OCI-LY1 (cell line): ENCODE data around the gene ANKRD2.

ENCODE experiments used
- H2AFZ ChIP-seq: fragments of 200-600 bp; sonication (generic), shearing (Covaris generic); 2 replicates; pipeline ENCODE4 v1.6.0; 2014; ENCODE audit warnings: antibody characterized with exemption, mild to moderate bottlenecking, low read length
- H3F3A ChIP-seq: fragments of 200-600 bp; sonication (generic), shearing (Covaris generic); 2 replicates; pipeline ENCODE4 v1.6.0; 2014; ENCODE audit warnings: mild to moderate bottlenecking, antibody characterized with exemption, low read length, moderate library complexity; ENCODE audit not compliant: insufficient read depth
- H3K27ac ChIP-seq: fragments of 200-600 bp; sonication (generic); 2 replicates; pipeline ENCODE4 v1.5.1; 2014; ENCODE audit warnings: low read length, mixed run types, mild to moderate bottlenecking, low read depth; ENCODE audit not compliant: poor library complexity, severe bottlenecking
- H3K27me3 ChIP-seq: fragments of 200-600 bp; sonication (generic); 2 replicates; pipeline ENCODE4 v1.6.0; 2014; ENCODE audit warnings: antibody characterized with exemption, mild to moderate bottlenecking, low read length, moderate library complexity; ENCODE audit not compliant: insufficient read depth
- H3K36me3 ChIP-seq: fragments of 200-600 bp; sonication (generic); 2 replicates; pipeline ENCODE4 v1.6.1; 2014; ENCODE audit warnings: mild to moderate bottlenecking, antibody characterized with exemption, low read length, moderate library complexity, mixed read lengths; ENCODE audit not compliant: insufficient read depth
- H3K4me1 ChIP-seq: fragments of 200-600 bp; sonication (generic); 2 replicates; pipeline ENCODE4 v1.5.1; 2014; ENCODE audit warnings: mild to moderate bottlenecking, low read length, moderate library complexity; ENCODE audit not compliant: insufficient read depth, severe bottlenecking
- H3K4me2 ChIP-seq: fragments of 200-600 bp; sonication (generic), shearing (Covaris generic); 2 replicates; pipeline ENCODE4 v1.6.1; 2014; ENCODE audit warnings: low read length
- H3K4me3 ChIP-seq: fragments of 200-600 bp; sonication (generic); 2 replicates; pipeline ENCODE4 v1.5.1; 2014; ENCODE audit warnings: low read length, low read depth, mild to moderate bottlenecking, mixed read lengths; ENCODE audit not compliant: poor library complexity, severe bottlenecking
- H3K79me2 ChIP-seq: fragments of 200-600 bp; shearing (Covaris generic); 2 replicates; pipeline ENCODE4 v1.6.1; 2016; ENCODE audit warnings: mixed run types, low read length, mixed read lengths; ENCODE audit not compliant: insufficient read depth
- H3K9ac ChIP-seq: fragments of 200-600 bp; sonication (generic), shearing (Covaris generic); 2 replicates; pipeline ENCODE4 v1.6.1; 2014; ENCODE audit warnings: mild to moderate bottlenecking, low read length, mixed read lengths
- H3K9me2 ChIP-seq: fragments of 200-600 bp; sonication (generic), shearing (Covaris generic); 2 replicates; pipeline ENCODE4 v1.6.1; 2014; ENCODE audit warnings: low read depth, mild to moderate bottlenecking, low read length, mixed read lengths
- H3K9me3 ChIP-seq: fragments of 200-600 bp; shearing (Covaris generic); 2 replicates; pipeline ENCODE4 v1.6.1; 2014; ENCODE audit warnings: low read length, mixed read lengths
- H4K20me1 ChIP-seq: fragments of 200-600 bp; sonication (generic), shearing (Covaris generic); 2 replicates; pipeline ENCODE4 v1.6.0; 2016; ENCODE audit warnings: mild to moderate bottlenecking, low read length; ENCODE audit not compliant: insufficient read depth
- CTCF ChIP-seq: fragments of 200-600 bp; sonication (generic), shearing (Covaris generic); IDR thresholded peaks from 2 replicates; pipeline ENCODE4 v1.5.1; 2017; ENCODE audit warnings: mild to moderate bottlenecking, antibody characterized with exemption, low read length, moderate library complexity, mixed read lengths
- EZH2 ChIP-seq: fragments of 200-600 bp; sonication (generic), shearing (Covaris generic); IDR thresholded peaks from 2 replicates; pipeline ENCODE4 v1.8.0; 2017; ENCODE audit warnings: borderline replicate concordance, mixed run types, mild to moderate bottlenecking, antibody characterized with exemption, low read length, moderate library complexity, mixed read lengths

ANKRD2 gene

DNA sequence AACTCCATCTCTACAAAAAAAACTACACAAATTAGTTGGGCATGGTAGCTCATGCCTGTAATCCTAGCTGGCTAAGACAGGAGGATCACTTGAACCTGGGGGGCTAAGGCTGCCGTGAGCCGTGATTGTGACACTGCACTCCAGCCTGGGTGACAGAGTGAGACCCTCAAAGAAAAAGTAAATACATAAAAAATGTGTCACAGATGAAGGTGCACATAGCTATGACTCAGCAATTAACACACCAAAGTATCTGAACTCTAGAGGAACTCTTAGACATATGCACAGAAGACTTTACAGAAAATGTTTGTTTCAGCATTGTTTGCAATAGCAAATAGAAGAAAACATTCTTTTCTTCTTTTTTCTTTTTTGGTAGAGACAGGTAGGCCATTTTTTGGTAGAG lies 25.2 kb downstream of the ANKRD2 start:
- Histone ChIP-seq H2AFZ (no peak overlapping the region), H3F3A (no peaks in the 10 kb centered on the region), H3K27me3 (no peaks in the 10 kb centered on the region), H3K9me2 (no peaks in the 10 kb centered on the region), H3K27ac (no peak overlapping the region), H4K20me1 (no peaks in the 10 kb centered on the region), H3K9ac (no peak overlapping the region), H3K4me2 (no peak overlapping the region), H3K36me3 (no peaks in the 10 kb centered on the region), H3K4me1 (no peaks in the 10 kb centered on the region), H3K79me2 (no peaks in the 10 kb centered on the region), H3K4me3 (no peak overlapping the region), H3K9me3 (no peaks in the 10 kb centered on the region)
- TF ChIP-seq EZH2, result no peak
- TF ChIP-seq CTCF, result no peak

DNA sequence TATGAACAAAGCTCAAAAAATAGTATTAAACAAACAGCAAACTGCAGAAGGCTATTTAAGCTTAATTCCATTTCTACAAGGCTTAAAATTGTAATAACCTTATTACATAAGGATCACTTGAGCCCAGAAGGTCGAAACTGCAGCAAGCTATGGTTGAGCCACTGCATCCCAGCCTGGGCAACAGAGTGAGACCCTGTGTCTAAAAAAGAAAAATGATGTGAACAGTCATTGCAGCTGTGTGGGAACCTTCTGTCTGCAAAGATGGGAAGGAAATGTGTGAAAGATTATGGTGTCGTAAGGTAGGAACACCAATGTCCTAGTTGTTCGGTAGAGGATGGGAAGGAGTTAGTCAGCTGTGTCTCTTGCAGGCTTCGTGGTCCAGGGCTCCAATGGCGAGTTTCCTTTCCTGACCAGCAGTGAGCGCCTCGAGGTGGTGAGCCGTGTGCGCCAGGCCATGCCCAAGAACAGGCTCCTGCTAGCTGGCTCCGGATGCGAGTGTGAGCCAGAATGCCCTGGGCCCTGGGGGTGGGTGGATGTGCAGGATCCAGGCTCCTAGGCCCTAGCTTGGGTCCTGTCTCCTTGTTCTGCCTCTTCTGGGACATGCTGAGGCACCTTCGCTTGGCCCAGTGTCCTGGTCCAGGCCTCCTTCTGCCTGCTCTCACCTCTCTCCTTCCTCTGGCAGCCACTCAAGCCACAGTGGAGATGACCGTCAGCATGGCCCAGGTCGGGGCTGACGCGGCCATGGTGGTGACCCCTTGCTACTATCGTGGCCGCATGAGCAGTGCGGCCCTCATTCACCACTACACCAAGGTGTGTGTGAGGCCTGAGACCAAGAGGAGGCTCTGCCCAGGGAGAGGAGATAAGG lies 26.1 kb downstream of the ANKRD2 start:
- H4K20me1 ChIP-seq, result no peaks in the 10 kb centered on the region
- no peaks in the 10 kb centered on the region for H3K9me3 ChIP-seq
- H3K36me3 ChIP-seq, result no peaks in the 10 kb centered on the region
- no peaks in the 10 kb centered on the region for H3K9me2 ChIP-seq
- no peak overlapping the region for H3K27ac ChIP-seq
- no peaks in the 10 kb centered on the region for H3K4me1 ChIP-seq
- no peaks in the 10 kb centered on the region for H3K79me2 ChIP-seq
- H3K9ac ChIP-seq, result no peak overlapping the region
- no peaks in the 10 kb centered on the region for H3K27me3 ChIP-seq
- no peak for TF ChIP-seq CTCF
- TF ChIP-seq EZH2, result no peak
- H3K4me3 ChIP-seq, result no peak overlapping the region
- H3K4me2 ChIP-seq, result no peak overlapping the region
- H3F3A ChIP-seq, result no peaks in the 10 kb centered on the region
- no peak overlapping the region for H2AFZ ChIP-seq

DNA sequence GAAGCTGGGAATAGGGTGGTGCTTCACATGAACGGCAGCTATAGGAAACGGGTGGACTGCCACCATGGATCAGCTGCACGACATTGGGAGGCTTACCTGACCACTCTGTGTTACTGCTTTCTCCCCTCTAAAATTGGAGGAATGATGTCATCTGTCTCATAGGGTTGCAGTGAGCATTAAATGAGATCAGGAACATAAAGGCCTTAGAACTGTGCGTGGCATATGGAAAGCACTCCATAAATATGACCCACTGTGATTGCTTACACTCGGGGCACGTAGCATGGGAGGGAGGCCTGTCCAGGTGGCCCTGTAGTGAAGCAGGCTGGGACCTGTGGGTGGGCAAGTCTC lies 26.7 kb downstream of the ANKRD2 start:
- Histone ChIP-seq H3K4me1 (no peaks in the 10 kb centered on the region), H4K20me1 (no peaks in the 10 kb centered on the region), H3K36me3 (no peaks in the 10 kb centered on the region), H3F3A (no peaks in the 10 kb centered on the region), H3K9me2 (no peaks in the 10 kb centered on the region), H3K27me3 (no peaks in the 10 kb centered on the region), H2AFZ (no peak overlapping the region), H3K4me3 (no peak overlapping the region), H3K27ac (no peak overlapping the region), H3K4me2 (no peak overlapping the region), H3K9ac (no peak overlapping the region), H3K79me2 (no peaks in the 10 kb centered on the region), H3K9me3 (no peaks in the 10 kb centered on the region)
- no peak for TF ChIP-seq EZH2
- no peak for TF ChIP-seq CTCF
